GDM1 (cell line): ENCODE data around the gene DUSP22.
"Not testable (repeated sequence)": the region's sequence is repeated elsewhere in the genome, so short reads cannot be mapped to it uniquely, and the experiment has no call there.

ENCODE experiments used
- DNase-seq: peaks from one replicate; lab custom pipeline; 2025; lab: John Stamatoyannopoulos, UW

DUSP22 gene

GRCh38 chr6:291697-292505 lies at the start of gene DUSP22:
TSS of gene DUSP22 (plus strand) at chr6:292487. CDS start at chr6:292540, 53 bp downstream.
- no peak for DNase-seq

GRCh38 chr6:246352-246751 lies 45.9 kb upstream of the DUSP22 start:
- DNase-seq: no peak

- no peak for DNase-seq
Observed at GRCh38 chr6:247351-247750, 44.9 kb upstream of the DUSP22 start.

- not testable (repeated sequence) for DNase-seq
Observed at GRCh38 chr6:248046-248445, 44.2 kb upstream of the DUSP22 start.

GRCh38 chr6:250676-251075 lies 41.6 kb upstream of the DUSP22 start:
- DNase-seq: no peak

- DNase-seq: no peak
Observed at GRCh38 chr6:251920-252319, 40.4 kb upstream of the DUSP22 start.

- no peak for DNase-seq
Observed at GRCh38 chr6:252775-253535, 39.3 kb upstream of the DUSP22 start.

- no peak for DNase-seq
Observed at GRCh38 chr6:254016-254415, 38.3 kb upstream of the DUSP22 start.

- no peak for DNase-seq
Observed at GRCh38 chr6:255041-255750, 37.1 kb upstream of the DUSP22 start.

- DNase-seq: no peak
Observed at GRCh38 chr6:255751-256083, 36.6 kb upstream of the DUSP22 start.

GRCh38 chr6:256169-256568 lies 36.1 kb upstream of the DUSP22 start:
- DNase-seq: no peak

- no peak for DNase-seq
Observed at GRCh38 chr6:257031-257725, 35.1 kb upstream of the DUSP22 start.

GRCh38 chr6:257774-258173 lies 34.5 kb upstream of the DUSP22 start:
- no peak for DNase-seq

GRCh38 chr6:259316-259715 lies 33.0 kb upstream of the DUSP22 start:
- DNase-seq: no peak

- DNase-seq: no peak
Observed at GRCh38 chr6:259901-260508, 32.3 kb upstream of the DUSP22 start.

- no peak for DNase-seq
Observed at GRCh38 chr6:264626-265025, 27.7 kb upstream of the DUSP22 start.

GRCh38 chr6:268394-268935 lies 23.8 kb upstream of the DUSP22 start:
- DNase-seq: no peak

GRCh38 chr6:273551-274058 lies 18.7 kb upstream of the DUSP22 start:
- no peak for DNase-seq

GRCh38 chr6:277746-278145 lies 14.5 kb upstream of the DUSP22 start:
- no peak for DNase-seq

- DNase-seq: no peak
Observed at GRCh38 chr6:278494-278893, 13.8 kb upstream of the DUSP22 start.

- DNase-seq: no peak
Observed at GRCh38 chr6:279341-280029, 12.8 kb upstream of the DUSP22 start.
